ENCODE data around the gene ARHGAP30. TPM values are rescaled to one million over a fixed set of nuclear protein-coding genes. Genes with fewer than 3 reads are reported as not detected.
"Not testable (repeated sequence)": the region's sequence is repeated elsewhere in the genome, so short reads cannot be mapped to it uniquely, and the experiment has no call there.

The ARHGAP30 gene
- total RNA-seq, 2 donors from 2014 or later, result 0.07 to 0.13 TPM

- H3K36me3 Mint-ChIP-seq (ENCODE audit: low read depth), result peaks cover 9% of the 10 kb centered on the region
- no peak overlapping the region for H3K4me3 Mint-ChIP-seq
- TF ChIP-seq CTCF (conservative IDR thresholded peaks at IDR 0.05), result no peak
- H3K27me3 Mint-ChIP-seq (ENCODE audit: insufficient read depth), result no peaks in the 10 kb centered on the region
- WGBS, 2 experiments (ENCODE audit: insufficient coverage in 1 of 2, insufficient read length in 1 of 2), result 92 to 95% methylated on average over 3 of the region's 3 CpGs
- Histone ChIP-seq H3K9ac (ENCODE audit: extremely low read depth, low read length, poor library complexity, severe bottlenecking) (no peak overlapping the region), H3K9me3 (ENCODE audit: control insufficient read depth, low read length) (no peaks in the 10 kb centered on the region), H3K4me1 (ENCODE audit: control insufficient read depth, insufficient read depth, low read length) (peaks cover 6% of the 10 kb centered on the region), H3K27ac (ENCODE audit: low read depth, low read length) (no peak overlapping the region), H3K27me3 (ENCODE audit: control insufficient read depth, insufficient read depth, low read length, poor library complexity, severe bottlenecking) (no peaks in the 10 kb centered on the region), H3K4me3 (ENCODE audit: low read length) (no peak overlapping the region), H3K36me3 (ENCODE audit: control insufficient read depth, insufficient read depth, low read length) (no peaks in the 10 kb centered on the region)
- no peak overlapping the region for H3K27ac Mint-ChIP-seq
- peaks cover 6% of the 10 kb centered on the region for H3K4me1 Mint-ChIP-seq
- DNase-seq, result no peak
- peaks cover 11% of the 10 kb centered on the region for H3K9me3 Mint-ChIP-seq
These were observed 35.9 kb downstream of the ARHGAP30 start for GRCh38 chr1:161033751-161034150.

- Mint-ChIP-seq H3K9me3 (peaks cover 15% of the 10 kb centered on the region), H3K27ac (no peak overlapping the region)
- H3K27ac ChIP-seq (ENCODE audit: low read depth, low read length), result no peak overlapping the region
These were observed 37.3 kb downstream of the ARHGAP30 start for GRCh38 chr1:161032409-161032808.

GRCh38 chr1:161031874-161032273 lies 37.8 kb downstream of the ARHGAP30 start:
- no peaks in the 10 kb centered on the region for H3K36me3 ChIP-seq (ENCODE audit: control insufficient read depth, insufficient read depth, low read length)
- no peaks in the 10 kb centered on the region for H3K4me1 ChIP-seq (ENCODE audit: control insufficient read depth, insufficient read depth, low read length)
- Mint-ChIP-seq H3K36me3 (ENCODE audit: low read depth) (peaks cover 18% of the 10 kb centered on the region), H3K4me1 (no peaks in the 10 kb centered on the region), H3K9me3 (peaks cover 19% of the 10 kb centered on the region), H3K27ac (no peak overlapping the region), H3K4me3 (no peak overlapping the region), H3K27me3 (ENCODE audit: insufficient read depth) (no peaks in the 10 kb centered on the region)
- no peak overlapping the region for H3K9ac ChIP-seq (ENCODE audit: extremely low read depth, low read length, poor library complexity, severe bottlenecking)
- H3K4me3 ChIP-seq (ENCODE audit: low read length), result no peak overlapping the region
- H3K27ac ChIP-seq (ENCODE audit: low read depth, low read length), result no peak overlapping the region
- H3K9me3 ChIP-seq (ENCODE audit: control insufficient read depth, low read length), result peaks cover 7% of the 10 kb centered on the region
- no peak for TF ChIP-seq CTCF (conservative IDR thresholded peaks at IDR 0.05)
- no peaks in the 10 kb centered on the region for H3K27me3 ChIP-seq (ENCODE audit: control insufficient read depth, insufficient read depth, low read length, poor library complexity, severe bottlenecking)
- DNase-seq, result no peak
- WGBS, 2 experiments (ENCODE audit: insufficient coverage in 1 of 2, insufficient read length in 1 of 2), result 89% methylated on average over 2 of the region's 2 CpGs; no CpG with 5 or more reads in 1 of the 2 experiments

More at GRCh38 chr1:161032409-161032808, 37.3 kb downstream of the ARHGAP30 start:
- Histone ChIP-seq H3K4me1 (ENCODE audit: control insufficient read depth, insufficient read depth, low read length) (peaks cover under 1% of the 10 kb centered on the region), H3K4me3 (ENCODE audit: low read length) (no peak overlapping the region), H3K27me3 (ENCODE audit: control insufficient read depth, insufficient read depth, low read length, poor library complexity, severe bottlenecking) (no peaks in the 10 kb centered on the region), H3K36me3 (ENCODE audit: control insufficient read depth, insufficient read depth, low read length) (no peaks in the 10 kb centered on the region), H3K9ac (ENCODE audit: extremely low read depth, low read length, poor library complexity, severe bottlenecking) (no peak overlapping the region), H3K9me3 (ENCODE audit: control insufficient read depth, low read length) (peaks cover 7% of the 10 kb centered on the region)
- DNase-seq, result no peak
- 96 to 100% methylated on average over 1 of the region's 1 CpG for WGBS, 2 experiments (ENCODE audit: insufficient coverage in 1 of 2, insufficient read length in 1 of 2)
- peaks cover 15% of the 10 kb centered on the region for H3K36me3 Mint-ChIP-seq (ENCODE audit: low read depth)
- TF ChIP-seq CTCF (conservative IDR thresholded peaks at IDR 0.05), result no peak
- no peaks in the 10 kb centered on the region for H3K27me3 Mint-ChIP-seq (ENCODE audit: insufficient read depth)
- peaks cover 2% of the 10 kb centered on the region for H3K4me1 Mint-ChIP-seq
- no peak overlapping the region for H3K4me3 Mint-ChIP-seq

GRCh38 chr1:161029466-161029865 lies 40.2 kb downstream of the ARHGAP30 start:
- 95 to 97% methylated on average over 14 to 32 of the region's 32 CpGs for whole genome bisulfite sequencing, 2 experiments (ENCODE audit: insufficient coverage in 1 of 2, insufficient read length in 1 of 2)
- H3K9ac ChIP-seq (ENCODE audit: extremely low read depth, low read length, poor library complexity, severe bottlenecking); H3K4me1 Mint-ChIP-seq; H3K4me3 ChIP-seq (ENCODE audit: low read length); H3K27ac Mint-ChIP-seq; DNase-seq; H3K9me3 ChIP-seq (ENCODE audit: control insufficient read depth, low read length); H3K36me3 ChIP-seq (ENCODE audit: control insufficient read depth, insufficient read depth, low read length); H3K4me3 Mint-ChIP-seq; H3K27ac ChIP-seq (ENCODE audit: low read depth, low read length); H3K27me3 Mint-ChIP-seq (ENCODE audit: insufficient read depth); H3K27me3 ChIP-seq (ENCODE audit: control insufficient read depth, insufficient read depth, low read length, poor library complexity, severe bottlenecking); H3K4me1 ChIP-seq (ENCODE audit: control insufficient read depth, insufficient read depth, low read length): not testable (repeated sequence)
- Mint-ChIP-seq H3K9me3 (peaks cover 19% of the 10 kb centered on the region), H3K36me3 (ENCODE audit: low read depth) (peaks cover 18% of the 10 kb centered on the region)

- H3K4me1 Mint-ChIP-seq; H3K9ac ChIP-seq (ENCODE audit: extremely low read depth, low read length, poor library complexity, severe bottlenecking); H3K9me3 ChIP-seq (ENCODE audit: control insufficient read depth, low read length); DNase-seq; H3K4me1 ChIP-seq (ENCODE audit: control insufficient read depth, insufficient read depth, low read length); H3K27me3 ChIP-seq (ENCODE audit: control insufficient read depth, insufficient read depth, low read length, poor library complexity, severe bottlenecking); H3K36me3 ChIP-seq (ENCODE audit: control insufficient read depth, insufficient read depth, low read length); H3K27me3 Mint-ChIP-seq (ENCODE audit: insufficient read depth); H3K4me3 ChIP-seq (ENCODE audit: low read length); H3K27ac ChIP-seq (ENCODE audit: low read depth, low read length); H3K27ac Mint-ChIP-seq; H3K4me3 Mint-ChIP-seq: not testable (repeated sequence)
- 86 to 88% methylated on average over 1 of the region's 1 CpG for WGBS, 2 experiments (ENCODE audit: insufficient coverage in 1 of 2, insufficient read length in 1 of 2)
- H3K36me3 Mint-ChIP-seq (ENCODE audit: low read depth), result peaks cover 18% of the 10 kb centered on the region
- H3K9me3 Mint-ChIP-seq, result peaks cover 19% of the 10 kb centered on the region
These were observed 42.7 kb downstream of the ARHGAP30 start for GRCh38 chr1:161026954-161027353.
